ENCODE measurements around the gene SSR1. TPM values are rescaled to one million over a fixed set of nuclear protein-coding genes. Genes with fewer than 3 reads are reported as not detected.

SSR1 gene
- total RNA-seq, 1 donor from 2014 or later, result 96.6 TPM

DNA sequence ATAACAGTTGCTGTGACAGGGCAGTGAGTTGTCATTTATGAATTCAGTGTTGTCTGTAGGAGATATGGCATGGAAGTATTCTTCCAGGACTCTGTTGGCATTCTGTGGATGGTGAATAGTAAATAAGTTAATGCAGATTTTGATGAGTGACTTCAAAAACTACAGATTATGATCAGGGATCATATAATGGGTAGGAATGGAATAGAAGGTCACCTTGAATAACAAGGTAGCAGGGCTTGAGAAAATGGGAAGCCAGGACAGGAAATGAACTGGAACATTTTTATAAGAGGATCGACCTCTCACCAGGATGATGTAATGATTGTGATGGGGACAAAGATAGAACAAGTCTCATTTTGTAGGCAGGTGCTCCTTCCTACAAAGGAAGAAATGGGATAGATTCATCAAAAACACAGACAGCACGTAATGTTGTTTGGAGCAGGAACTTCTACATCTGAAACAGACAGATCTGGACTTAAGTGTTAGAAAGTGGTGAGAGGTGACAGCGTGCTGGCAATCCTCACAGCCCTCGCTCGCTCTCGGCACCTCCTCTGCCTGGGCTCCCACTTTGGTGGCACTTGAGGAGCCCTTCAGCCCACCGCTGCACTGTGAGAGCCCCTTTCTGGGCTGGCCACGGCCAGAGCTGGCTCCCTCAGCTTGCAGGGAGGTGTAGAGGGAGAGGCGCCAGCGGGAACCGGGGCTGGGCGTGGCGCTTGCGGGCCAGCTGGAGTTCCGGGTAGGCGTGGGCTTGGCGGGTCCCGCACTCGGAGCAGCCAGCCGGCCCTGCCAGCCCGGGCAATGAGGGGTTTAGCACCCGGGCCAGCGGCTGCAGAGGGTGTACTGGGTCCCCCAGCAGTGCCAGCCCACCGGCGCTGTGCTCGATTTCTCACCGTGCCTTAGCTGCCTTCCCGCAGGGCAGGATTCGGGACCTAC is 30.8 kb upstream of the SSR1 start:
- H3K27me3 Mint-ChIP-seq (ENCODE audit: insufficient read depth, low read depth), result peaks cover 3% of the 10 kb centered on the region
- H3K36me3 Mint-ChIP-seq, result no peaks in the 10 kb centered on the region
- no peak overlapping the region for H3K27ac Mint-ChIP-seq
- Histone ChIP-seq H3K79me2 (ENCODE audit: low read depth) (no peaks in the 10 kb centered on the region), H3K27ac (no peak overlapping the region), H4K20me1 (ENCODE audit: low read depth) (no peaks in the 10 kb centered on the region), H3K9me3 (ENCODE audit: low read depth) (no peaks in the 10 kb centered on the region), H3K4me1 (no peaks in the 10 kb centered on the region), H3K9ac (no peak overlapping the region), H3F3A (ENCODE audit: low read depth) (no peaks in the 10 kb centered on the region), H3K4me2 (no peak overlapping the region), H3K4me3 (no peak overlapping the region), H2AFZ (replicated peaks) (no peak overlapping the region), H3K27me3 (no peaks in the 10 kb centered on the region), H3K36me3 (no peaks in the 10 kb centered on the region)
- no peak for DNase-seq (ENCODE audit: low spot score)
- H3K4me3 Mint-ChIP-seq, result no peak overlapping the region
- peaks cover 5% of the 10 kb centered on the region for H3K4me1 Mint-ChIP-seq
- peaks cover 3% of the 10 kb centered on the region for H3K9me3 Mint-ChIP-seq
- no peak for TF ChIP-seq EZH2 (IDR thresholded peaks at IDR 0.05)

DNA sequence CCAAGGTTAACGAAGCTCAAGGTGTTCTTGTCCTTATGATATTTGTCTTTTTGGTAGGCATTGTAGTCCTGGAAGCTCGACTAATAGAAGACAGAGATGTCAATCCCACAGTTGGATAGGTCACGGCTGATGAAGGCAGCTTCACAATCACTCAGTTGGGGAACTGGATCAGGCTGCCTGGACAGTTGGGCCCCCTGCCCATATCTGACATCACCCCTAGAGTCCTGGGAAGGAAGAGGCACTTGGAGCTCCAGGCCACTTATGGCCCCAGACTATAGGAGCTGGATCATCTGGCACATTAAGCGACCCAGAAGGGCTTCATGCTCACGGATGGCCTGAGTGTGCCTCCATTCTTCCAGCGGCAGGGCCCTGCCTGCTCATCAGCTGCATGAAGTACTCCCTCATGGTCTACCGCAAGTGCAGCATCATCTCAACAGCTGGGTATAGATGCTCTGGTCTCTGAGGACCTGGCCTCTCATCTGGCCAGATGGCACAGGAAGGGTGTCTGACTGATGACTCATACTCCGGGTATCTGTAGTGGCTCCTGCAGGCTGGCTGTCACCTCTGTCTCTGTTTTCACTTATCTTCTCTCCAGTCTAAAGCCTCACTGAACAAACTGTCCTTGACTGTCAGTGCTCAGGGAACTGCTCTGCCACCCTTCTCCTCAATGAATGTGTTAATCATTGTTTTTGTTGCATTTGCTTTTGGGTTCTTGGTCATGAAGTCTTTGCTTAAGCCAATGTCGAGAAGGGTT is 29.2 kb upstream of the SSR1 start:
- Histone ChIP-seq H3K27ac (no peak overlapping the region), H4K20me1 (ENCODE audit: low read depth) (no peaks in the 10 kb centered on the region), H3K4me1 (no peaks in the 10 kb centered on the region), H3K36me3 (no peaks in the 10 kb centered on the region), H3K9me3 (ENCODE audit: low read depth) (no peaks in the 10 kb centered on the region), H3K9ac (no peak overlapping the region), H2AFZ (replicated peaks) (no peak overlapping the region), H3K79me2 (ENCODE audit: low read depth) (no peaks in the 10 kb centered on the region), H3K27me3 (no peaks in the 10 kb centered on the region), H3K4me3 (no peak overlapping the region), H3K4me2 (no peak overlapping the region), H3F3A (ENCODE audit: low read depth) (no peaks in the 10 kb centered on the region)
- no peak for TF ChIP-seq EZH2 (IDR thresholded peaks at IDR 0.05)
- TF ChIP-seq, protein P1, sequence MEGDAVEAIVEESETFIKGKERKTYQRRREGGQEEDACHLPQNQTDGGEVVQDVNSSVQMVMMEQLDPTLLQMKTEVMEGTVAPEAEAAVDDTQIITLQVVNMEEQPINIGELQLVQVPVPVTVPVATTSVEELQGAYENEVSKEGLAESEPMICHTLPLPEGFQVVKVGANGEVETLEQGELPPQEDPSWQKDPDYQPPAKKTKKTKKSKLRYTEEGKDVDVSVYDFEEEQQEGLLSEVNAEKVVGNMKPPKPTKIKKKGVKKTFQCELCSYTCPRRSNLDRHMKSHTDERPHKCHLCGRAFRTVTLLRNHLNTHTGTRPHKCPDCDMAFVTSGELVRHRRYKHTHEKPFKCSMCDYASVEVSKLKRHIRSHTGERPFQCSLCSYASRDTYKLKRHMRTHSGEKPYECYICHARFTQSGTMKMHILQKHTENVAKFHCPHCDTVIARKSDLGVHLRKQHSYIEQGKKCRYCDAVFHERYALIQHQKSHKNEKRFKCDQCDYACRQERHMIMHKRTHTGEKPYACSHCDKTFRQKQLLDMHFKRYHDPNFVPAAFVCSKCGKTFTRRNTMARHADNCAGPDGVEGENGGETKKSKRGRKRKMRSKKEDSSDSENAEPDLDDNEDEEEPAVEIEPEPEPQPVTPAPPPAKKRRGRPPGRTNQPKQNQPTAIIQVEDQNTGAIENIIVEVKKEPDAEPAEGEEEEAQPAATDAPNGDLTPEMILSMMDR (IDR thresholded peaks at IDR 0.05), result no peak
- no peak for TF ChIP-seq EZH2phosphoT487 (IDR thresholded peaks at IDR 0.05)
- H3K27ac Mint-ChIP-seq, result peak overlapping the region; percentile 39
- no peaks in the 10 kb centered on the region for H3K9me3 Mint-ChIP-seq
- no peaks in the 10 kb centered on the region for H3K36me3 Mint-ChIP-seq
- no peaks in the 10 kb centered on the region for H3K4me1 Mint-ChIP-seq
- DNase-seq (ENCODE audit: low spot score), result no peak
- peaks cover 4% of the 10 kb centered on the region for H3K27me3 Mint-ChIP-seq (ENCODE audit: insufficient read depth, low read depth)
- no peak overlapping the region for H3K4me3 Mint-ChIP-seq

DNA sequence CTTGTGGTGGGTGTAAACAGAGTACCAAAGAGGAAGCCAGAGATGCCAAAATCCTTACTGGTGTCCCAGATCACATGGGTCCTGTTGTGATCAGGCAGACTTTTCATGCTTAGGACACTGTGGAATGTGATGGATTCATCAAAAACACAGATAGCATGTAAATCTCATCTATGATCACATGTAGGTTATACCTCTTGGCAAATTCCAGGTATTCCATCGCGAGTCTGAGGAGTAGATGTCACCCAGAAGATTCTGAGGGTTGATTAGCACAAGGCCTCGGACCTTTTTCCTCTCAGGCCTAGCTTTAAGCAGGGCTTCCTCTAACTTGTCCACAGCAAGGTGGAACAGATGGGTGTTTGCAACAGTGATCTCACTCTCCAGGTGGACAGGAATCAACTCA is 28.3 kb upstream of the SSR1 start:
- no peak overlapping the region for H3K27ac ChIP-seq

More for the DNA sequence above, 28.3 kb upstream of the SSR1 start:
- H3K9ac ChIP-seq, result no peak overlapping the region
- no peaks in the 10 kb centered on the region for H3K27me3 ChIP-seq
- no peaks in the 10 kb centered on the region for H4K20me1 ChIP-seq (ENCODE audit: low read depth)
- Mint-ChIP-seq H3K27ac (no peak overlapping the region), H3K27me3 (ENCODE audit: insufficient read depth, low read depth) (peaks cover 4% of the 10 kb centered on the region), H3K4me1 (no peaks in the 10 kb centered on the region), H3K9me3 (no peaks in the 10 kb centered on the region), H3K4me3 (no peak overlapping the region), H3K36me3 (no peaks in the 10 kb centered on the region)
- no peak for DNase-seq (ENCODE audit: low spot score)
- TF ChIP-seq EZH2phosphoT487 (IDR thresholded peaks at IDR 0.05) (no peak), EZH2 (IDR thresholded peaks at IDR 0.05) (no peak)
- TF ChIP-seq, protein P1 (IDR thresholded peaks at IDR 0.05), result no peak
- H3K4me2 ChIP-seq, result no peak overlapping the region
- no peak overlapping the region for H3K4me3 ChIP-seq
- H3K79me2 ChIP-seq (ENCODE audit: low read depth), result no peaks in the 10 kb centered on the region
- no peaks in the 10 kb centered on the region for H3K36me3 ChIP-seq
- no peaks in the 10 kb centered on the region for H3F3A ChIP-seq (ENCODE audit: low read depth)
- no peaks in the 10 kb centered on the region for H3K9me3 ChIP-seq (ENCODE audit: low read depth)
- H2AFZ ChIP-seq (replicated peaks), result no peak overlapping the region
- no peaks in the 10 kb centered on the region for H3K4me1 ChIP-seq
